ENCODE results near the gene PLPP4. TPM values are rescaled to one million over a fixed set of nuclear protein-coding genes. Genes with fewer than 3 reads are reported as not detected.

PLPP4 gene
- total RNA-seq, 2 donors from 2014 or later, result not detected

GRCh38 chr10:120610791-120611190, 153.8 kb downstream of the PLPP4 start:
- Mint-ChIP-seq H3K9me3 (no peaks in the 10 kb centered on the region), H3K4me1 (ENCODE audit: low read depth in 2 of 2) (no peaks in the 10 kb centered on the region), H3K4me3 (no peak overlapping the region), H3K27ac (no peak overlapping the region), H3K36me3 (no peaks in the 10 kb centered on the region), H3K27me3 (peaks cover 14 to 22% of the 10 kb centered on the region in 2 donors)
- ATAC-seq (no peak), DNase-seq (ENCODE audit: low spot score) (no peak)

- Mint-ChIP-seq H3K9me3 (no peaks in the 10 kb centered on the region), H3K4me1 (ENCODE audit: low read depth in 2 of 2) (no peaks in the 10 kb centered on the region), H3K36me3 (peaks cover 7% of the 10 kb centered on the region), H3K27me3 (peaks cover 14 to 23% of the 10 kb centered on the region in 2 donors), H3K27ac (no peak overlapping the region), H3K4me3 (no peak overlapping the region)
- no peak for DNase-seq (ENCODE audit: low spot score)
- ATAC-seq, result no peak
These were observed 155.7 kb downstream of the PLPP4 start for GRCh38 chr10:120612756-120613155.

GRCh38 chr10:120613180-120613579, 156.2 kb downstream of the PLPP4 start:
- Mint-ChIP-seq H3K36me3 (peaks cover 7% of the 10 kb centered on the region), H3K9me3 (no peaks in the 10 kb centered on the region), H3K4me3 (no peak overlapping the region), H3K4me1 (ENCODE audit: low read depth in 2 of 2) (no peaks in the 10 kb centered on the region), H3K27me3 (peaks cover 14 to 24% of the 10 kb centered on the region in 2 donors), H3K27ac (no peak overlapping the region)
- ATAC-seq, result no peak
- no peak for DNase-seq (ENCODE audit: low spot score)

GRCh38 chr10:120614680-120615079, 157.7 kb downstream of the PLPP4 start:
- Mint-ChIP-seq H3K4me1 (ENCODE audit: low read depth in 2 of 2) (no peaks in the 10 kb centered on the region), H3K9me3 (no peaks in the 10 kb centered on the region), H3K36me3 (peaks cover 7% of the 10 kb centered on the region), H3K4me3 (no peak overlapping the region), H3K27ac (no peak overlapping the region), H3K27me3 (peaks cover 12 to 23% of the 10 kb centered on the region in 2 donors)
- ATAC-seq (no peak), DNase-seq (ENCODE audit: low spot score) (no peak)

- ATAC-seq, result no peak
- no peak for DNase-seq (ENCODE audit: low spot score)
- H3K4me1 Mint-ChIP-seq (ENCODE audit: low read depth in 2 of 2), result no peaks in the 10 kb centered on the region
- H3K27ac Mint-ChIP-seq, result no peak overlapping the region
- no peak overlapping the region for H3K4me3 Mint-ChIP-seq
- H3K27me3 Mint-ChIP-seq, result peaks cover 17 to 24% of the 10 kb centered on the region in 2 donors
- no peaks in the 10 kb centered on the region for H3K9me3 Mint-ChIP-seq
- peaks cover 7% of the 10 kb centered on the region for H3K36me3 Mint-ChIP-seq
These were observed 159.4 kb downstream of the PLPP4 start for GRCh38 chr10:120616311-120616911.

GRCh38 chr10:120628197-120628596, 171.2 kb downstream of the PLPP4 start:
- no peaks in the 10 kb centered on the region for H3K4me1 Mint-ChIP-seq (ENCODE audit: low read depth in 2 of 2)
- ATAC-seq (no peak), DNase-seq (ENCODE audit: low spot score) (no peak)
- no peaks in the 10 kb centered on the region for H3K36me3 Mint-ChIP-seq
- peaks cover 12% of the 10 kb centered on the region in 2 donors for H3K27me3 Mint-ChIP-seq
- no peak overlapping the region for H3K4me3 Mint-ChIP-seq
- no peaks in the 10 kb centered on the region for H3K9me3 Mint-ChIP-seq
- no peak overlapping the region for H3K27ac Mint-ChIP-seq

GRCh38 chr10:120630266-120630665, 173.2 kb downstream of the PLPP4 start:
- Mint-ChIP-seq H3K4me1 (ENCODE audit: low read depth in 2 of 2) (no peaks in the 10 kb centered on the region), H3K27me3 (peaks cover 12% of the 10 kb centered on the region in 2 donors), H3K27ac (no peak overlapping the region), H3K9me3 (no peaks in the 10 kb centered on the region), H3K36me3 (no peaks in the 10 kb centered on the region), H3K4me3 (no peak overlapping the region)
- DNase-seq (ENCODE audit: low spot score), result no peak
- no peak for ATAC-seq

- Mint-ChIP-seq H3K27ac (no peak overlapping the region), H3K9me3 (no peaks in the 10 kb centered on the region), H3K27me3 (peaks cover 15 to 24% of the 10 kb centered on the region in 2 donors), H3K4me1 (ENCODE audit: low read depth in 2 of 2) (peaks cover 0 to 2% of the 10 kb centered on the region in 2 donors), H3K4me3 (no peak overlapping the region), H3K36me3 (no peaks in the 10 kb centered on the region)
- ATAC-seq (no peak), DNase-seq (ENCODE audit: low spot score) (no peak)
These were observed 175.0 kb downstream of the PLPP4 start for GRCh38 chr10:120632047-120632446.

- H3K27ac Mint-ChIP-seq, result no peak overlapping the region
- H3K4me1 Mint-ChIP-seq (ENCODE audit: low read depth in 2 of 2), result peaks cover 0 to 2% of the 10 kb centered on the region in 2 donors
- no peaks in the 10 kb centered on the region for H3K9me3 Mint-ChIP-seq
- no peaks in the 10 kb centered on the region for H3K36me3 Mint-ChIP-seq
- DNase-seq (ENCODE audit: low spot score), result no peak
- H3K27me3 Mint-ChIP-seq, result peaks cover 12 to 29% of the 10 kb centered on the region in 2 donors
- no peak for ATAC-seq
- H3K4me3 Mint-ChIP-seq, result no peak overlapping the region
These were observed 175.9 kb downstream of the PLPP4 start for GRCh38 chr10:120632942-120633341.

- Mint-ChIP-seq H3K27ac (no peak overlapping the region), H3K4me1 (ENCODE audit: low read depth in 2 of 2) (peaks cover 0 to 2% of the 10 kb centered on the region in 2 donors), H3K9me3 (no peaks in the 10 kb centered on the region), H3K27me3 (peaks cover 12 to 41% of the 10 kb centered on the region in 2 donors), H3K36me3 (no peaks in the 10 kb centered on the region), H3K4me3 (no peak overlapping the region)
- ATAC-seq (no peak), DNase-seq (ENCODE audit: low spot score) (no peak)
These were observed 177.6 kb downstream of the PLPP4 start for GRCh38 chr10:120634659-120635058.
